Mammary epithelial cell (primary cell): ENCODE measurements around the gene VPS13C.

Source experiments
- CTCF ChIP-seq, 2 donors: IDR thresholded peaks in 1 of 2; conservative IDR thresholded peaks in 1 of 2; 2 replicates each; pipeline ENCODE4 v1.5.1; 2011 to 2012; ENCODE audit warnings: inconsistent platforms in 2 of 2, low read length in 2 of 2, mild to moderate bottlenecking in 2 of 2, control low read depth in 1 of 2, low read depth in 1 of 2; ENCODE audit not compliant: insufficient read depth in 1 of 2; ENCODE audit errors: extremely low read depth in 1 of 2
- EZH2 ChIP-seq: IDR thresholded peaks from 2 replicates; pipeline ENCODE4 v1.6.1; 2012; ENCODE audit warnings: low read length, inconsistent platforms, borderline replicate concordance

GRCh38 chr15:61923173-61923572 lies 137.1 kb downstream of the VPS13C start:
- TF ChIP-seq CTCF (conservative IDR thresholded peaks at IDR 0.05 in 1 of 2, IDR thresholded peaks at IDR 0.05 in 1 of 2; ENCODE audit: extremely low read depth in 1 of 2, insufficient read depth in 1 of 2, low read depth in 1 of 2, low read length in 2 of 2) = no peak
- TF ChIP-seq EZH2 = no peak
